NCI-H2227 treated with DMSO at 0.1 percent for 48 hours (cell line): ENCODE results near the gene PDE6B.
A peak's percentile ranks its signal among the peaks of the same experiment; 100 is the strongest.
"Not testable (repeated sequence)": the region's sequence is repeated elsewhere in the genome, so short reads cannot be mapped to it uniquely, and the experiment has no call there.

Source experiments
- DNase-seq: peaks from one replicate; lab custom pipeline; 2025; lab: John Stamatoyannopoulos, UW

PDE6B gene

DNA sequence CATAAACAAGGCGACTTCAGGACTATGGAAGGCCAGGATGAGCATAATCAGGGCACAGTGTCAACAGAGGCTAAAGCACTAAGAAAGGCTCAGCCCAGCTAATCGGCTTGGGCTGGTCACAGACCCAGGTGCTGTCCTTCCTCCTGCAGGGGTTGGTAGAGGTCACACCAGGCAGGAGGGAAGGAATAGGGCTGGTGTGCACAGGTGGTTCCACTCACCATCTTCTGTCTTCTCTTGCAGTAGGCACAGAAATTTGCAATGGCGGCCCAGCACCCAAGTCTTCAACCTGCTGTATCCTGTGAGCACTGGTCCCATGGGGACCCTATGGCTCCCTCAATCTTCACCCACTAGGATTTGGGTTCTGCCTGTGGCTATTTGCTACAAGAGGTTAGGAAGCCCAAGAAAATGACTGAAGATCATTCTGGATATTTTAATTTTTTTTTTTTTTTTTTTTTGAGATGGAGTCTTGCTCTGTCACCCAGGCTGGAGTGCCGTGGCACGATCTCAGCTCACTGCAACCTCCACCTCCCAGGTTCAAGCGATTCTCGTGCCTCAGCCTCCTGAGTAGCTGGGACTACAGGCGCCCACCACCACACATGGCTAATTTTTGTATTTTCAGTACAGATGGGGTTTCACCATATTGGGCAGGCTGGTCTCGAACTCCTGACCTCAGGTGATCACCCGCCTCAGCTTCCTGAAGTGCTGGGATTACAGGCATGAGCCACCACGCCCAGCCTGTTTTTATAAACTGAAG lies 44.6 kb downstream of the PDE6B start:
- DNase-seq: not testable (repeated sequence)

- DNase-seq: no peak
These were observed 46.4 kb downstream of the PDE6B start for GRCh38 chr4:671769-672168.

DNA sequence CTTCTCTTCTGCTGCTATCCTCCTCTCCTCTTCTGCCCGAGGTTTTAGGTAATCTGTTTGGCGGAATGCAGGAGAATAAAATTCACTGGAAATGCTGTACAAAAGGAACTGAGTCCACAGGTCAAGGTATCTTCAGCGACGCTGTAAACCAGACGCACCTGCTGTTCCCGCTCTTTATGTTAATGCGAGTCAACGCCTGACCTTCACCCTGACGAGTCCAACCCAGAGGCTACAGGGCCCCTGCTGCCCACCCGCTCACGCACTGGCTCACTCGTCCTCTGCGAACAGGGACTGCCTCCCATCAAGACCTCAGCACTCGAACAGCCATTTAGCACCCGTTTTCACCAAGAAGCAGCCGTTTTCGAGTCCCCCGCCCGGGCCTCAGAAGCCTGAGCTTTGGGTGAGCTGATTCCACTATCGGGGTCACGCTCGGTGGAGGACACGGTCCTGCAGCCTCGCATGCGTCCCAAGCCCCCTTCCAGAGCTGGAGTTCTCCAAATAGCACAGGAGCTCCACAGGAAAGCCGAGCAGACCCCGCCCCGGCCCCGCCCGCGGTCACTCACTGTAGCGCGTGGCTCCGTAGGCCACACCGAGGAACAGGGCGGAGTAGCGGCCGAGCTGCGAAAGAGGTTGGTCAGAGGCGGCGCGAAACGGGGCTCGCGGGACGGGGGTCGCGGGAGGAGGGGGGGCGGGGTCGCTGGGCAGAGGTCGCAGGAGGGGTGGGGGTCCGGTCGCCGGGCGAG lies 48.1 kb downstream of the PDE6B start:
- no peak for DNase-seq

DNA sequence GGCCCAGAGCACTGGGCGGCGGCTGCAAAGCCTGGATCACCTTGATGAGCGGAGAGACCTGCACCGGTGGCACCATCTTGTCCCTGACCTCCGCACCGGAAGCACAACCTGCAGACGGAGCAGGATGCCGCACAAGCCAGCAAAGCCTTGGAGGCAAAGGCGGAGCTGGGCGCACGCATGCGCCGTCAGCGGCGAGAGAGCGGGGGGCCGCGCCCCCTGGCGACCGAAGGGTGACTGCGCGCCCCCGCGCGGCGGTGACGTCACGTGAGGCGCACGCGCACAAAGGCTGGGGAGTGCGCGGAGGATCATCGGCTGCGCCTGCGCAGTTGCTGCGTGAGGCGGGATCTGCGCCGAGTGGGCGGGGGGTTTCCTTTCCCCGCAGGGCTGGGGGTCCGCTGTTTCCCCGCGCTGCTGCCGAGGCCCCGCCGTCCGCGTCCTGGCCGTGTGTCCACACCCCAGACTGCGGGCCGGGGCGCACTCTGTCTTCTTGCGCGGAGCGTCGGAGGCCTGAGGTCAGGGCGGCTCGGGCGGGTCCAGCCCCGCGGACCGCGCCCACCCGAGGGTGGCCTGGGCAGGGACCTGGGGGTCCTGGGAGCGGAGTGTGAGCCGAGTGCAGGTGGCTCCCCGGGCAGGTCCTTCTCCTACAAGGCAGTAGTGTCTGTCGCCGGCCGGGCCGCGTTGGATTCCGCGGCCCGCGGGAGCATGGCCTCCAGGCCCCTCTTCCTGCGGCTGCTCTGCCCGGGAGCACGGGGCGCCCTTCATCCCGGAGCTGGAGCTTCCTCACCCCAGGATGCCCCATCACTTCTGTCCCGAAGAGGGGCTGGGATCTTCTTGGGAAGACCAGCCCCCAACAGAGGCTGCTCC lies 49.0 kb downstream of the PDE6B start, which contains the start of the genes ATP5ME and MYL5:
TSS of gene ATP5ME (minus strand) at position 105 of the 864 bp plus-strand sequence. CDS start at position 76, 29 bp downstream.
TSS of gene MYL5 (plus strand) at position 371 of the 864 bp plus-strand sequence. CDS start 3,485 bp downstream, outside the sequence.
- DNase-seq: peak; percentile 86

DNA sequence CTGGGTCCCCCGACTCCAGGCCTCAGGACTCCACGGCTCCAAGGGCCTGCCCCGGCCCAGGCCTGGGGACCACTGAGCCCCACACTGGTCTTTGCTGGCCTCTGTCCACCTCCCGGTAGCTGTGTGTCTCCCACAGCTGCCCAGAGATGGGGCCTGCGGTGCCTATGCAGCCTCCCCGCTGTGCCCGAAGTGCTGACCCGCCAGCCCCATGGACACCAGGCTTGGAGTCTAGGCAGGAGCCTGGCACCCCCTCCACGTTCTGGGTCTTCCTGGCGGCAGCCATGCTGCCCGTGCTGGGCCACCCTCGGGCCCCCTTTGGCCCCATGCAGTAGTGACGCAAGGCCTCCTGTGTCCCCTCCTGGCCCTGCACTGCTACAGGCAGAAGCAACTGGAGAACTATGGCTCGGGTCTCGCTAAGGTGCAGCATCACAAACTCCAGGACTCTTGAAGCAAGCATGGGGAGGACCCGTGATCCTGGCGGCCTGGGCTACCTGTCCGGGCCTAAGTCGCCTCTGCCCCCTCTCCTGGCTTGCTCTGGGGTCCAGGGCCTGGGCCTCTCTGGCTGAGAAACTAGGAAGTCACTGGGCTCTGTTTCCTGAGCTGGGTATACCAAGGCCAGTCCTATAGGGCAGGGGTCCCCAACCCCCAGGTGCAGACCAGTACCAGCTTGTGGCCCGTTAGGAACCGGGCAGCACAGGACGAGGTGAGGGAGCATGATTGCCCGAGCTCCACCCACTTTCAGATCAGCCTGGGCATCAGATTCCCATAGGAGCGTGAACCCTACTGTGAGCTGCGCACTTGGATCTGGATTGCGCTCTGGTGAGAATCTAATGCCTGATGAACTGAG lies 49.9 kb downstream of the PDE6B start:
- no peak for DNase-seq

DNA sequence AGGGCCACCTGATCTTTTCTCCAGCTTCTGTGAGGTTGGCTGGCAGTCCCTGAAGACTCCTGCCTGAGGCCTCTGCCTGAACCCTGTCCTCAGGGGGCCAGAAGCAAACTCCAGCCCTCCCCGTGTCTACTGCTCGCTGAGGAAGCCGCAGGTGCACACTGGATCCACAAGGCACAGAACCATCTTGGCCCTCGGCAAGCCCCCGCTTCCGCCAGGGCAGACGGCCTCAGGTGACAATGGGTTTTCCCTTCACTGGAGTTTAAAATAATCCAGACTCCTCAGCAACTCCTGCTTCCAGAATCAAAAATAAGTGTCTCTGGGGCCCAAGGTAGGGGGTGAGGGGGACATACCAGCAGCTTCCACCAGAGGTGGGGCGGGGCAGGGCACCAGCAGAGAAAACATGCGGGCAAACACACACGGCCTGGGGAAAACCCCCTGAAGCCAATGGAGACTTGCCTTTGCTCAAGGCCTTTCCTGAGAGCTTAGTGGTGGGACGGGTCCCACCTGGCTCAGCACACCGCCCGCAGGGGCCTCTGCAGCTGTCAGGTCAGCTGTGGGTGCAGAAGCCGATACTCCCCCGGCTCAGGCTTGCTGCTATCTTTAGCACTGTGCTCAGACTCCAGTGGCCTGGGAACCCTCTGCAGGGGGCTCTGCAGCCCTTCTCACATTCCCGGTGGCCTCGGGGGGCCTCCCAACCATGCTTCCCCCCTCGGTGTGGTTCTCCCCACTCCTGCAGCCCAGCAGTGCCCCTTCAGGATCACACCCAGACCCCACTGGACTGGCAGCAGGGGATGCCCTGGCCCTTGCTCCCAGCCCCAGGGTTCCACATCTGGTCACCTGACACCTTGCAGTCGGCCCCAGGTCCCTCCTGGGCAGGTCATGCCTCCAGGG lies 50.9 kb downstream of the PDE6B start:
- no peak for DNase-seq

DNA sequence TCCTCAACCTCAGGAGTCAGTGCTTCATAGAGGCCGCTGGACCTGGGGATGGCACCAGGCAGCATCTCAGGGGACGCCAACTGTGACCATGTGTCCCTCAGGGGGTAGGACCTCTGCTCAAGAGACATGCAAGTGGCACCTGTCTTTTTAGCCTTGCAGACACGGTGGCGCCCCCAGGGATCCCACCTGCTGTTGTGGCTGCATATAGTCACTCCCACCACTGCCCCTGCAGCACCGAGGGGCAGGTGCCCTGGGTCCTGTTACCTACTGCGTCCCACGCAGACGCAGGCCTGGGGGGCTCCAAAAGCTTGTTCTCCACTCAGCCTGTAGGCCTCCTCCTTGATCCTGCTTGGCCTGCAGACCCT lies 51.5 kb downstream of the PDE6B start:
- DNase-seq: no peak

DNA sequence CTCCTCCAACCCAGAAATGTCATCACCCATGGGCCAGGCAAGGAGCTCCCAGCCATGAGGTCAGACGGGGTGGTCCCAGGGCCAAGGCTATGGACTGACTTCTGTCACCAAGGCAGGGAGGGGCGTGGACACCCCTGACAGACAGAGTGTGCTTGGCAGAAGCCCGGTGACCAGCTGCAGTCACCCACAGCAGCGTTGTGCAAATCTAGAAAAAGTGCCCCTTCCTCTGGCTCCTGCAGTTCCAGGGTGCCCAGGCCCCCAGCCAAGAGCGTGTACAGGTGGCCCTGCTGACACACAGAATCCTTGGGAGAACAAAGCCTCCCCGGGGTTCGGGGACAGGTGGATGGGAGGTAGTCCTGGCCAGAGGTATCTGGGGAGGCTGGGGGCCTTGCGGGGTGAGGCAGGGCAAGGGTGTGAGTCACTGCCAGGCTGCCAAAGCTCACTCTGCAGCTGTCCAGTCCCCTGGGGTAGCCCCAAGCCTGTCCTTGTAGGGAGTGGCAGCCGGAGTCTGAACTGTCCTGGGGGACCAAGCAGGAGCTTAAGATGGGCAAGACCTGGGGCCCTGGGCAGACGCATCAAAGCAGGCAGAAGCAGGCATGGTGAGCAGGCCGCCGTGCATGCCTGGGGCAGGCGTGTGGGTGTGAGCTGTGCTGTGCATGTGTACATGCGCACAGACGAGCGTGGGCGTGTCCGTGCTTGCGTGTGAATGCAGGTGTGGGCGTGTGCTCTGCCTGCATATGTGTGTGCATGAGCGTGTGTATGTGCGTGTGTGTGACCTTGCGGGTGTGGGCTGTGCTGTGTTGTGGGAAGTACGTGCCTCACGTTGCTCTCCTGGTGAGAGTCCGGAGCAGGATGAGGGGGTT lies 52.3 kb downstream of the PDE6B start:
- no peak for DNase-seq

DNA sequence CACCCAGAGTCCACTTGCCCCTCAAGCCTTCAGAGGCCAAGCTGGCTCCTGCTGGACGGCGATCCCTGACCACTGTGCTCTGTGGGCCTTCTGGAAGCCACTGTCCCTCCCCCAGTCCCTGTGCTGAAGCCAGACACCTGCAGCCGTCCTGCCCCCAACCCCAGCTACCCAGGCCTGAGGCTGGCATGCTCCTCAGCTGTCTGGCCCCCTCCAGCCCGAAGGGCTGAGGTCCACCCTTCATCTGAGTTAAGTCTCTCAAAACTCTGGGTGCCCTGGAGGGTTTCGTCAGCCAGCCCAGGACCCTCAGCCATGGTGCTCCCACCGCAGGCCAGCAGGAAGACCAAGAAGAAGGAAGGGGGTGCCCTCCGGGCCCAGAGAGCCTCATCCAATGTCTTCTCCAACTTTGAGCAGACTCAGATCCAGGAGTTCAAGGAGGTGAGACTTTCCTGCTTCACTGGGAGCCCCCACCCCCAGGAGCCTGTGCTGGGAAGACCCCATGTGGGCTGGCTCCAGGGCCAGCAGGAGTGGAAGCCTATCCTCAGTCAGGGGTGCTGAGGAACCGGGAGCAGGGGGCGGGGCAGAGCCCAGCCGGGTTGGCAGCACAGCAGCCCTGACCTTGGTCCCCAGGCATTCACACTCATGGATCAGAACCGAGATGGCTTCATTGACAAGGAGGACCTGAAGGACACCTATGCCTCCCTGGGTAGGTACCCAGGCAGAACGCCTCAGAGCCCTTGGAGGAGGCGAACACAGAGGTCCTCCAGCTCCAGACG lies 53.1 kb downstream of the PDE6B start:
- DNase-seq: no peak

DNA sequence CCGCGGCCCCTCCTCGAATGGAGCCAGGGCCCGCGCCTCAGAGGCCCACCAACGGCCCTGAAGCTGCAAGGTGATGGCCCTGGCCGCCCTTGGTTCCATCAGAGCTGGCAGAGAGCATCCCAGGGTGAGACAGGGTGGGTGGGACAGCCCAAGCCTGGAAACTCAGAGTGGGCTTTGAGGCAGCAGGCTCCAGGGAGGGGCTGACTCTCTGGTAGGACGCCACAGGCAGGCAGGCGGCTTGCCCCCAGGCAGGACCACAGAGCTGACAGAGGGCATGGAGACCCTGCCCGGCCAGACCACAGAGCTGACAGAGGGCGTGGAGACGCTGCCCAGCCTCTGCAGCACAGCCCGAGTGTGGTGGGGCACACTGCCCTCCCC lies 53.7 kb downstream of the PDE6B start:
- DNase-seq: no peak

DNA sequence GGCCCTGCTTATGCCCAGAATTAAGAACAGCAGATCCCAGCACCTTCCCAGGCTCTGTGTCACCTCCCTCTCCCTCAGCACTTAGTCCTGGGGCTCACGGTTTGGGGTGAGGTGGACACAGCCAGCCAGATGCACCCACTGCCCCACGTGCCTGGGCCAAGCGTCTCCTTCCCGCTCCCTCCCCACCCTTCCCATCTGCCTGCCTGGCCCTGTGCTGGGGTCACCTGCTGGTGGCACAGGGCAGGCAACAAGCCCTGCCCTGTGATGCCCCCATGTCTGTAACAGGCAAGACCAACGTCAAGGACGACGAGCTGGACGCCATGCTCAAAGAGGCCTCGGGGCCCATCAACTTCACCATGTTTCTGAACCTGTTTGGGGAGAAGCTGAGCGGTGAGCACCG lies 54.3 kb downstream of the PDE6B start:
- no peak for DNase-seq

DNA sequence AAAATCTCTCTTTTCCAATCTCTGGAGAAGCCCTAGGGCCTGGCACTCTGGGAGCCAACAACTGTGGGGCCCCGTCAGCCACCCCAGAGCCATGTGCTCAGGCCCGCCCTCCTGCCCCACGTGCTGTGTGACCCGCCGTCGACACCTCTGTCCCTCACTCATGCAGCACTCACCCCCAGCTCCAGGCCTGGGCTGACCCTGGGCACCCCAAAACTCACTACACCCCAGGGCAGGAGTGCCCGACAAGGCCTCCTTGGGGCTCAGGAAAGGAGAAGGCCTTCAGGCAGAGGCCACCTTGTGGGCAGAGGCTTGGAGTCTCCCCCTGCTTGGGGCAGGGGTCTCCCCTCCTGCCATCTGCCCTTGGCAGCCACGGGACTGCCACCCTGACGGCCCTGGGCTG lies 54.7 kb downstream of the PDE6B start:
- DNase-seq: no peak

- no peak for DNase-seq
These were observed 55.2 kb downstream of the PDE6B start for GRCh38 chr4:680551-680927.

GRCh38 chr4:680928-681645 lies 55.7 kb downstream of the PDE6B start:
- peak; percentile 5 for DNase-seq

- peak; percentile 17 for DNase-seq
These were observed 56.5 kb downstream of the PDE6B start for GRCh38 chr4:681736-682451.

GRCh38 chr4:682490-683172 lies 57.3 kb downstream of the PDE6B start:
- no peak for DNase-seq
